GM12878 (cell line): ENCODE results near the gene MACROD2. TPM values are rescaled to one million over a fixed set of nuclear protein-coding genes. Genes with fewer than 3 reads are reported as not detected.

Experiments
- ATF3 ChIP-seq: IDR thresholded peaks from 2 replicates; pipeline ENCODE4 v1.6.1; 2011; ENCODE audit warnings: low read depth, mild to moderate bottlenecking, low read length, moderate library complexity, borderline replicate concordance; ENCODE audit errors: extremely low read depth
- BMI1 ChIP-seq: fragments of 450-650 bp; IDR thresholded peaks from 2 replicates; pipeline ENCODE4 v1.6.1; 2016; ENCODE audit warnings: mild to moderate bottlenecking, moderate library complexity, borderline replicate concordance
- CBX5 ChIP-seq: sonication (generic); IDR thresholded peaks from 2 replicates; pipeline ENCODE4 v1.6.1; 2016; ENCODE audit warnings: low read depth, moderate library complexity, mild to moderate bottlenecking, inconsistent platforms
- CHD1 ChIP-seq: IDR thresholded peaks from 2 replicates; pipeline ENCODE4 v1.6.1; 2012; ENCODE audit warnings: low read depth, low read length, improper control_type of control experiment
- ETV6 ChIP-seq, 2 experiments: fragments of 450-650 bp in 1 of 2; IDR thresholded peaks in 1 of 2; conservative IDR thresholded peaks in 1 of 2; 2 replicates each; pipeline ENCODE4 v1.6.1; 2014; ENCODE audit warnings: antibody characterized with exemption in 1 of 2, borderline replicate concordance in 1 of 2, low read depth in 1 of 2, mild to moderate bottlenecking in 1 of 2, moderate library complexity in 1 of 2
- GATAD2B ChIP-seq: fragments of 450-650 bp; conservative IDR thresholded peaks from 2 replicates; pipeline ENCODE4 v1.6.1; 2017; ENCODE audit warnings: low read depth, mild to moderate bottlenecking, moderate library complexity
- HCFC1 ChIP-seq: fragments of 150-350 bp; IDR thresholded peaks from 2 replicates; pipeline ENCODE4 v1.6.1; 2014; ENCODE audit warnings: low read length
- IKZF2 ChIP-seq, 2 experiments: fragments of 450-650 bp; IDR thresholded peaks; 2 replicates each; pipeline ENCODE4 v1.6.1; 2017; ENCODE audit warnings: mild to moderate bottlenecking in 2 of 2, moderate library complexity in 2 of 2
- IRF4 ChIP-seq: IDR thresholded peaks from 2 replicates; pipeline ENCODE4 v1.6.1; 2011; ENCODE audit warnings: low read depth, low read length
- MAX ChIP-seq: IDR thresholded peaks from 2 replicates; pipeline ENCODE4 v1.6.1; 2012; ENCODE audit warnings: low read depth, low read length, improper control_type of control experiment
- PAX8 ChIP-seq: fragments of 450-650 bp; IDR thresholded peaks from 2 replicates; pipeline ENCODE4 v1.6.1; 2017; ENCODE audit warnings: mild to moderate bottlenecking, moderate library complexity
- POLR2AphosphoS5 ChIP-seq: IDR thresholded peaks from 2 replicates; pipeline ENCODE4 v1.6.1; 2011; ENCODE audit warnings: mild to moderate bottlenecking, low read length, inconsistent platforms
- RB1 ChIP-seq: fragments of 450-650 bp; formaldehyde crosslinking; IDR thresholded peaks from 2 replicates; pipeline ENCODE4 v1.6.1; 2017; ENCODE audit warnings: mild to moderate bottlenecking, borderline replicate concordance
- RELB ChIP-seq: fragments of 450-650 bp; IDR thresholded peaks from 2 replicates; pipeline ENCODE4 v1.6.1; 2017; ENCODE audit warnings: low read depth, mild to moderate bottlenecking, moderate library complexity
- RFX5 ChIP-seq: IDR thresholded peaks from 2 replicates; pipeline ENCODE4 v1.6.1; 2011; ENCODE audit warnings: low read depth, low read length, improper control_type of control experiment
- SMAD1 ChIP-seq: fragments of 450-650 bp; IDR thresholded peaks from 2 replicates; pipeline ENCODE4 v1.6.1; 2018; ENCODE audit warnings: mild to moderate bottlenecking, low read depth; ENCODE audit not compliant: partially characterized antibody
- SMAD5 ChIP-seq: IDR thresholded peaks from 2 replicates; pipeline ENCODE4 v1.6.1; 2016; ENCODE audit warnings: antibody characterized with exemption, low read depth
- SMC3 ChIP-seq: IDR thresholded peaks from 2 replicates; pipeline ENCODE4 v1.6.1; 2011; ENCODE audit warnings: low read length, improper control_type of control experiment, borderline replicate concordance
- STAT1 ChIP-seq: fragments of 450-650 bp; conservative IDR thresholded peaks from 2 replicates; pipeline ENCODE4 v1.6.1; 2014; ENCODE audit warnings: antibody characterized with exemption, mild to moderate bottlenecking
- SUZ12 ChIP-seq: fragments of 200-600 bp; sonication (generic); IDR thresholded peaks from one replicate; pipeline ENCODE4 v1.6.1; 2018; ENCODE audit warnings: antibody characterized with exemption, mild to moderate bottlenecking; ENCODE audit not compliant: unreplicated experiment
- ZBTB4 ChIP-seq: fragments of 450-650 bp; formaldehyde crosslinking; IDR thresholded peaks from 2 replicates; pipeline ENCODE4 v1.4.0; 2022; ENCODE audit warnings: mild to moderate bottlenecking, moderate library complexity
- ZNF622 ChIP-seq: fragments of 450-650 bp; IDR thresholded peaks from 2 replicates; pipeline ENCODE4 v1.6.1; 2017; ENCODE audit warnings: mild to moderate bottlenecking, inconsistent platforms
- ZNF687 ChIP-seq: fragments of 450-650 bp; IDR thresholded peaks from 2 replicates; pipeline ENCODE4 v1.6.1; 2017; ENCODE audit warnings: mild to moderate bottlenecking, moderate library complexity
- polyA plus RNA-seq, 11 experiments: library from polyadenylated mRNA; depleted of rRNA in 4 of 11; unstranded in 6 of 11; stranded (reverse) in 5 of 11; fragments of >200 nt; fragmentation: Nextera tagmentation in 4 of 11; fragmentation: Illumina TruSeq in 1 of 11; extraction: Ambion mirVana in 4 of 11; extraction: Trizol in 1 of 11; gene quantifications; 1 replicate in 1 of 11; 2 replicates in 10 of 11; pipeline versions ENCODE4 v1.2.1 to v1.2.3, GENCODE V29; 2011 to 2016; ENCODE audit warnings: inconsistent platforms in 2 of 11, missing spikeins in 2 of 11, low read depth in 1 of 11
- total RNA-seq, 4 experiments: library from RNA; depleted of rRNA in 3 of 4; stranded (reverse); fragments of >200 nt in 3 of 4; fragmentation: Illumina TruSeq in 1 of 4; extraction: Trizol in 1 of 4; gene quantifications; 2 replicates each; pipeline versions ENCODE4 v1.2.1 to v1.2.3, GENCODE V29; 2013 to 2021

Gene MACROD2
- total and polyA plus RNA-seq, 10 of the 15 experiments (the other 5 are each of a cell fraction or from before 2014, with no cell fraction given), result 1.1 to 21.5 (median 2.2) TPM

GRCh38 chr20:14538433-14538832 is 543.1 kb downstream of the MACROD2 start (continued):
- TF ChIP-seq RELB (peak; percentile 53), STAT1 (no peak), CBX5 (no peak), CHD1 (no peak), SMAD5 (no peak), MAX (no peak), HCFC1 (no peak), GATAD2B (no peak), ETV6 (conservative IDR thresholded peaks at IDR 0.05 in 1 of 2, IDR thresholded peaks at IDR 0.05 in 1 of 2; ENCODE audit: borderline replicate concordance in 1 of 2, low read depth in 1 of 2) (no peak), SMAD1 (no peak), BMI1 (no peak), RFX5 (no peak), RB1 (no peak), PAX8 (no peak), ZBTB4 (CRISPR knock-in tag) (no peak), ZNF622 (no peak), ZNF687 (no peak), SUZ12 (no peak), POLR2AphosphoS5 (no peak), IKZF2 (IDR thresholded peaks at IDR 0.05) (peak; percentile 58 to 75; a peak in 2 of 4 replicates), IRF4 (peak; percentile 66; the same call in 1 of the 2 replicates), ATF3 (no peak), SMC3 (no peak)
